Common myeloid progenitor, CD34-positive (primary cell): Measurements from ENCODE around the gene BEND3.

Experiments
- CTCF ChIA-PET: fragments of 350-600 bp; sonication (Branson Sonifier 250); formaldehyde crosslinking; loops from one replicate; lab custom pipeline; 2021; ENCODE audit warnings: antibody characterized with exemption; lab: Charles Lee
- POLR2A ChIA-PET: fragments of 350-600 bp; sonication (Branson Sonifier 250); formaldehyde crosslinking; loops from one replicate; lab custom pipeline; 2021; ENCODE audit warnings: antibody characterized with exemption; lab: Charles Lee
- DNase-seq, 3 donors: peaks; one replicate each; pipeline versions ENCODE4 v3.0.0 to v3.0.0-alpha.2; 2013
- H3K27ac ChIP-seq, 2 experiments: 1 replicate in 1 of 2; 2 replicates in 1 of 2; pipeline ENCODE4 v1.7.0; 2013; ENCODE audit warnings: inconsistent platforms in 2 of 2, low read length in 2 of 2, mild to moderate bottlenecking in 2 of 2, low read depth in 1 of 2, moderate library complexity in 1 of 2; ENCODE audit not compliant: severe bottlenecking in 2 of 2, insufficient read depth in 1 of 2, poor library complexity in 1 of 2
- H3K27me3 ChIP-seq, 5 experiments: replicated peaks in 2 of 5; 1 replicate in 3 of 5; 2 replicates in 2 of 5; pipeline versions ENCODE4 v1.6.1 to v1.7.0; 2013; ENCODE audit warnings: low read length in 4 of 5, mild to moderate bottlenecking in 2 of 5, moderate library complexity in 2 of 5, inconsistent platforms in 1 of 5; ENCODE audit not compliant: insufficient read depth in 5 of 5, control insufficient read depth in 4 of 5
- H3K36me3 ChIP-seq, 4 experiments: 1 replicate in 2 of 4; 2 replicates in 2 of 4; pipeline versions ENCODE4 v1.6.1 to v1.7.0; 2013; ENCODE audit warnings: low read length in 3 of 4, control low read depth in 1 of 4, mild to moderate bottlenecking in 1 of 4; ENCODE audit not compliant: control insufficient read depth in 4 of 4, insufficient read depth in 4 of 4
- H3K4me1 ChIP-seq, 4 experiments: 1 replicate in 3 of 4; 2 replicates in 1 of 4; pipeline versions ENCODE4 v1.6.1 to v1.7.1; 2013; ENCODE audit warnings: low read length in 3 of 4, mild to moderate bottlenecking in 3 of 4, control low read depth in 1 of 4, inconsistent platforms in 1 of 4, moderate library complexity in 1 of 4; ENCODE audit not compliant: control insufficient read depth in 4 of 4, insufficient read depth in 4 of 4; ENCODE audit errors: control extremely low read depth in 1 of 4
- H3K4me3 ChIP-seq, 7 experiments: 1 replicate in 4 of 7; 2 replicates in 3 of 7; pipeline versions ENCODE4 v1.5.1 to v1.7.0; 2013; ENCODE audit warnings: mild to moderate bottlenecking in 7 of 7, low read length in 6 of 7, moderate library complexity in 6 of 7, inconsistent platforms in 2 of 7, low read depth in 2 of 7, control low read depth in 1 of 7; ENCODE audit not compliant: insufficient read depth in 4 of 7, control insufficient read depth in 1 of 7; ENCODE audit errors: extremely low read depth in 1 of 7
- H3K9me3 ChIP-seq, 5 experiments: 1 replicate in 4 of 5; 2 replicates in 1 of 5; pipeline versions ENCODE4 v1.6.1 to v1.7.1; 2013; ENCODE audit warnings: low read length in 4 of 5, mild to moderate bottlenecking in 2 of 5, inconsistent platforms in 1 of 5, low read depth in 1 of 5, moderate library complexity in 1 of 5; ENCODE audit not compliant: control insufficient read depth in 4 of 5, insufficient read depth in 2 of 5; ENCODE audit errors: control extremely low read depth in 1 of 5
- WGBS: methylation state at CpG from one replicate; pipeline ENCODE4 v1.1.5; 2013; ENCODE audit not compliant: insufficient coverage; 5-methylcytosine and 5-hydroxymethylcytosine counted together

Gene BEND3

GRCh38 chr6:107105511-107106116, 9.7 kb downstream of the BEND3 start:
- no peaks in the 10 kb centered on the region for H3K27me3 ChIP-seq
- no peak overlapping the region for H3K4me3 ChIP-seq
- peak in 2 of 3 donors; percentile 21 to 31 for DNase-seq
- CTCF ChIA-PET: interaction anchor here (1.6 to 1.7 kb wide), 2 partner anchors 23 to 78 kb away, joined by 4 to 5 read pairs; partner anchors contain the start of gene MTRES1
- H3K27ac ChIP-seq: no peak overlapping the region
- peaks cover 2 to 26% (median 10%) of the 10 kb centered on the region in 4 experiments for H3K4me1 ChIP-seq
- H3K36me3 ChIP-seq: no peaks in the 10 kb centered on the region
- POLR2A ChIA-PET: no interaction called here
- 43% methylated on average over 5 of the region's 7 CpGs for WGBS
- no peaks in the 10 kb centered on the region for H3K9me3 ChIP-seq

- CTCF ChIA-PET: interaction anchor here (1.6 kb wide), 1 partner anchor 10 kb away, joined by 4 read pairs; no protein-coding TSS in a partner anchor
These were observed 12.2 kb downstream of the BEND3 start for GRCh38 chr6:107103082-107103481.

GRCh38 chr6:107102414-107102805, 12.9 kb downstream of the BEND3 start:
- Histone ChIP-seq H3K27me3 (no peaks in the 10 kb centered on the region), H3K4me1 (peaks cover 0 to 10% (median 0%) of the 10 kb centered on the region in 4 experiments), H3K36me3 (no peaks in the 10 kb centered on the region), H3K9me3 (no peaks in the 10 kb centered on the region), H3K27ac (no peak overlapping the region), H3K4me3 (no peak overlapping the region)
- WGBS: 97% methylated on average over 6 of the region's 7 CpGs
- CTCF ChIA-PET: interaction anchor here (1.6 kb wide), 1 partner anchor 11 kb away, joined by 4 read pairs; no protein-coding TSS in a partner anchor
- POLR2A ChIA-PET: no interaction called here
- DNase-seq: no peak

More at GRCh38 chr6:107103082-107103481, 12.2 kb downstream of the BEND3 start:
- DNase-seq: no peak
- POLR2A ChIA-PET: no interaction called here
- H3K27ac ChIP-seq: no peak overlapping the region
- H3K4me1 ChIP-seq: peaks cover 0 to 12% (median 0%) of the 10 kb centered on the region in 4 experiments
- no peak overlapping the region for H3K4me3 ChIP-seq
- H3K36me3 ChIP-seq: no peaks in the 10 kb centered on the region
- 97% methylated on average over 6 of the region's 6 CpGs for WGBS
- no peaks in the 10 kb centered on the region for H3K27me3 ChIP-seq
- no peaks in the 10 kb centered on the region for H3K9me3 ChIP-seq

GRCh38 chr6:107101686-107102413, 13.5 kb downstream of the BEND3 start:
- no peaks in the 10 kb centered on the region for H3K36me3 ChIP-seq
- no peak overlapping the region for H3K27ac ChIP-seq
- 98% methylated on average over 6 of the region's 9 CpGs for WGBS
- CTCF ChIA-PET: interaction anchor here (1.6 kb wide), 1 partner anchor 12 kb away, joined by 4 read pairs; no protein-coding TSS in a partner anchor
- H3K4me3 ChIP-seq: no peak overlapping the region
- POLR2A ChIA-PET: no interaction called here
- peaks cover 0 to 10% (median 0%) of the 10 kb centered on the region in 4 experiments for H3K4me1 ChIP-seq
- DNase-seq: no peak
- H3K9me3 ChIP-seq: no peaks in the 10 kb centered on the region
- no peaks in the 10 kb centered on the region for H3K27me3 ChIP-seq

- H3K9me3 ChIP-seq: no peaks in the 10 kb centered on the region
- DNase-seq: no peak
- POLR2A ChIA-PET: no interaction called here
- H3K4me1 ChIP-seq: peaks cover 0 to 8% (median 0%) of the 10 kb centered on the region in 4 experiments
- no peak overlapping the region for H3K4me3 ChIP-seq
- CTCF ChIA-PET: interaction anchor here (0.8 kb wide), 1 partner anchor 31 kb away, joined by 3 read pairs; no protein-coding TSS in a partner anchor
- no peak overlapping the region for H3K27ac ChIP-seq
- H3K36me3 ChIP-seq: no peaks in the 10 kb centered on the region
- H3K27me3 ChIP-seq: no peaks in the 10 kb centered on the region
These were observed 14.1 kb downstream of the BEND3 start for GRCh38 chr6:107101211-107101610.

- H3K27ac ChIP-seq: no peak overlapping the region
- 94% methylated on average over 10 of the region's 14 CpGs for WGBS
- CTCF ChIA-PET: interaction anchor here (0.6 to 1.7 kb wide), 4 partner anchors 12 to 21 kb away, joined by 3 to 6 read pairs (median 6); no protein-coding TSS in a partner anchor
- no peak overlapping the region for H3K4me3 ChIP-seq
- DNase-seq: no peak
- no peaks in the 10 kb centered on the region for H3K4me1 ChIP-seq
- no peaks in the 10 kb centered on the region for H3K27me3 ChIP-seq
- H3K36me3 ChIP-seq: no peaks in the 10 kb centered on the region
- POLR2A ChIA-PET: no interaction called here
- no peaks in the 10 kb centered on the region for H3K9me3 ChIP-seq
These were observed 16.6 kb downstream of the BEND3 start for GRCh38 chr6:107098436-107099307.
